ENCODE data around the gene FBXO17.

DNA sequence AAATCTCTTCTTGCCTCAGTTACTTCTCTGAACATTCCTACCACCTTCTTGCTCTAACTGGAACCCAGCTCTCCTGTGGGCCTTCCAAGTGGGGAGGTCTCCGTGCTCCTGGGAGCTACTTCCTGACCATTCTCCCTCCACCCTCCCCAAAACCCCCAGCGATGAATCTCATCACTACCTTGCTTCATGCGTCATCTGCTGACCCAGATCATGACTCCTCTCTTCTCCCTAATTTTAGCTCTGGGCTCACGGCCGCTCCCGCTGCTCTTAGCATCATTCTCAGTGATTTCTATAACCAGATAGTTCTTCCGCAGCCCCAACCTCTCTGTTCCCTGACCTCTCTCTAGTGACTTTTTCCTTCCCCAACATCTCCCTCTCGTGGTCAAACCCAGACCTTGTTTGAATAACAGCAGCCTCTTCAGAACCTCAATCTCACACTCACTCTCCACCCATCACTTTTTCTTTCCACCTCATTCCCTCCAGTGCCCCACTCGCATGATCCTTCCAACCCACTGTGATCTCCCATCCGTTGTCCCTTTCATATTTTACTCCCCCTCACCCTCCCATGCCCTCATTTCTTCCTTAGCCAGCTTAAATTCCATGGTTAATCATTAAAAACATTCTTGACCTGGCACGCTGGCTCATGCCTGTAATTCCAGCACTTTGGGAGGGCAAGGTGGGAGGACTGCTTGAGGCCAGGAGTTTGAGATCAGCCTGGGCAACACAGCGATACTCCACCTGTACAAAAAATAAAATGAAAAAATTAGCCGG lies 23.0 kb downstream of the FBXO17 start:
- TF ChIP-seq, protein P1, sequence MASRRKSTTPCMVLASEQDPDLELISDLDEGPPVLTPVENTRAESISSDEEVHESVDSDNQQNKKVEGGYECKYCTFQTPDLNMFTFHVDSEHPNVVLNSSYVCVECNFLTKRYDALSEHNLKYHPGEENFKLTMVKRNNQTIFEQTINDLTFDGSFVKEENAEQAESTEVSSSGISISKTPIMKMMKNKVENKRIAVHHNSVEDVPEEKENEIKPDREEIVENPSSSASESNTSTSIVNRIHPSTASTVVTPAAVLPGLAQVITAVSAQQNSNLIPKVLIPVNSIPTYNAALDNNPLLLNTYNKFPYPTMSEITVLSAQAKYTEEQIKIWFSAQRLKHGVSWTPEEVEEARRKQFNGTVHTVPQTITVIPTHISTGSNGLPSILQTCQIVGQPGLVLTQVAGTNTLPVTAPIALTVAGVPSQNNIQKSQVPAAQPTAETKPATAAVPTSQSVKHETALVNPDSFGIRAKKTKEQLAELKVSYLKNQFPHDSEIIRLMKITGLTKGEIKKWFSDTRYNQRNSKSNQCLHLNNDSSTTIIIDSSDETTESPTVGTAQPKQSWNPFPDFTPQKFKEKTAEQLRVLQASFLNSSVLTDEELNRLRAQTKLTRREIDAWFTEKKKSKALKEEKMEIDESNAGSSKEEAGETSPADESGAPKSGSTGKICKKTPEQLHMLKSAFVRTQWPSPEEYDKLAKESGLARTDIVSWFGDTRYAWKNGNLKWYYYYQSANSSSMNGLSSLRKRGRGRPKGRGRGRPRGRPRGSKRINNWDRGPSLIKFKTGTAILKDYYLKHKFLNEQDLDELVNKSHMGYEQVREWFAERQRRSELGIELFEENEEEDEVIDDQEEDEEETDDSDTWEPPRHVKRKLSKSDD (CRISPR knock-in tag; IDR thresholded peaks at IDR 0.05; ENCODE audit: low read depth): no peak
- TF ChIP-seq, protein P2, sequence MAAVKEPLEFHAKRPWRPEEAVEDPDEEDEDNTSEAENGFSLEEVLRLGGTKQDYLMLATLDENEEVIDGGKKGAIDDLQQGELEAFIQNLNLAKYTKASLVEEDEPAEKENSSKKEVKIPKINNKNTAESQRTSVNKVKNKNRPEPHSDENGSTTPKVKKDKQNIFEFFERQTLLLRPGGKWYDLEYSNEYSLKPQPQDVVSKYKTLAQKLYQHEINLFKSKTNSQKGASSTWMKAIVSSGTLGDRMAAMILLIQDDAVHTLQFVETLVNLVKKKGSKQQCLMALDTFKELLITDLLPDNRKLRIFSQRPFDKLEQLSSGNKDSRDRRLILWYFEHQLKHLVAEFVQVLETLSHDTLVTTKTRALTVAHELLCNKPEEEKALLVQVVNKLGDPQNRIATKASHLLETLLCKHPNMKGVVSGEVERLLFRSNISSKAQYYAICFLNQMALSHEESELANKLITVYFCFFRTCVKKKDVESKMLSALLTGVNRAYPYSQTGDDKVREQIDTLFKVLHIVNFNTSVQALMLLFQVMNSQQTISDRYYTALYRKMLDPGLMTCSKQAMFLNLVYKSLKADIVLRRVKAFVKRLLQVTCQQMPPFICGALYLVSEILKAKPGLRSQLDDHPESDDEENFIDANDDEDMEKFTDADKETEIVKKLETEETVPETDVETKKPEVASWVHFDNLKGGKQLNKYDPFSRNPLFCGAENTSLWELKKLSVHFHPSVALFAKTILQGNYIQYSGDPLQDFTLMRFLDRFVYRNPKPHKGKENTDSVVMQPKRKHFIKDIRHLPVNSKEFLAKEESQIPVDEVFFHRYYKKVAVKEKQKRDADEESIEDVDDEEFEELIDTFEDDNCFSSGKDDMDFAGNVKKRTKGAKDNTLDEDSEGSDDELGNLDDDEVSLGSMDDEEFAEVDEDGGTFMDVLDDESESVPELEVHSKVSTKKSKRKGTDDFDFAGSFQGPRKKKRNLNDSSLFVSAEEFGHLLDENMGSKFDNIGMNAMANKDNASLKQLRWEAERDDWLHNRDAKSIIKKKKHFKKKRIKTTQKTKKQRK (IDR thresholded peaks at IDR 0.05; ENCODE audit: low read length): no peak
- TF ChIP-seq TAF1 (CRISPR knock-in tag; IDR thresholded peaks at IDR 0.05) (no peak), TCF12 (IDR thresholded peaks at IDR 0.05) (no peak), TCF12 (CRISPR knock-in tag; IDR thresholded peaks at IDR 0.05) (no peak), HOXA7 (CRISPR knock-in tag; IDR thresholded peaks at IDR 0.05) (no peak), GABPA (IDR thresholded peaks at IDR 0.05; ENCODE audit: low read depth, low read length) (no peak), GABPA (CRISPR knock-in tag; IDR thresholded peaks at IDR 0.05; ENCODE audit: low read depth) (no peak), ZNF558 (CRISPR knock-in tag; IDR thresholded peaks at IDR 0.05; ENCODE audit: borderline replicate concordance) (no peak), SIN3A (IDR thresholded peaks at IDR 0.05; ENCODE audit: borderline replicate concordance, low read depth, low read length) (no peak)
- TF ChIP-seq, protein P3, sequence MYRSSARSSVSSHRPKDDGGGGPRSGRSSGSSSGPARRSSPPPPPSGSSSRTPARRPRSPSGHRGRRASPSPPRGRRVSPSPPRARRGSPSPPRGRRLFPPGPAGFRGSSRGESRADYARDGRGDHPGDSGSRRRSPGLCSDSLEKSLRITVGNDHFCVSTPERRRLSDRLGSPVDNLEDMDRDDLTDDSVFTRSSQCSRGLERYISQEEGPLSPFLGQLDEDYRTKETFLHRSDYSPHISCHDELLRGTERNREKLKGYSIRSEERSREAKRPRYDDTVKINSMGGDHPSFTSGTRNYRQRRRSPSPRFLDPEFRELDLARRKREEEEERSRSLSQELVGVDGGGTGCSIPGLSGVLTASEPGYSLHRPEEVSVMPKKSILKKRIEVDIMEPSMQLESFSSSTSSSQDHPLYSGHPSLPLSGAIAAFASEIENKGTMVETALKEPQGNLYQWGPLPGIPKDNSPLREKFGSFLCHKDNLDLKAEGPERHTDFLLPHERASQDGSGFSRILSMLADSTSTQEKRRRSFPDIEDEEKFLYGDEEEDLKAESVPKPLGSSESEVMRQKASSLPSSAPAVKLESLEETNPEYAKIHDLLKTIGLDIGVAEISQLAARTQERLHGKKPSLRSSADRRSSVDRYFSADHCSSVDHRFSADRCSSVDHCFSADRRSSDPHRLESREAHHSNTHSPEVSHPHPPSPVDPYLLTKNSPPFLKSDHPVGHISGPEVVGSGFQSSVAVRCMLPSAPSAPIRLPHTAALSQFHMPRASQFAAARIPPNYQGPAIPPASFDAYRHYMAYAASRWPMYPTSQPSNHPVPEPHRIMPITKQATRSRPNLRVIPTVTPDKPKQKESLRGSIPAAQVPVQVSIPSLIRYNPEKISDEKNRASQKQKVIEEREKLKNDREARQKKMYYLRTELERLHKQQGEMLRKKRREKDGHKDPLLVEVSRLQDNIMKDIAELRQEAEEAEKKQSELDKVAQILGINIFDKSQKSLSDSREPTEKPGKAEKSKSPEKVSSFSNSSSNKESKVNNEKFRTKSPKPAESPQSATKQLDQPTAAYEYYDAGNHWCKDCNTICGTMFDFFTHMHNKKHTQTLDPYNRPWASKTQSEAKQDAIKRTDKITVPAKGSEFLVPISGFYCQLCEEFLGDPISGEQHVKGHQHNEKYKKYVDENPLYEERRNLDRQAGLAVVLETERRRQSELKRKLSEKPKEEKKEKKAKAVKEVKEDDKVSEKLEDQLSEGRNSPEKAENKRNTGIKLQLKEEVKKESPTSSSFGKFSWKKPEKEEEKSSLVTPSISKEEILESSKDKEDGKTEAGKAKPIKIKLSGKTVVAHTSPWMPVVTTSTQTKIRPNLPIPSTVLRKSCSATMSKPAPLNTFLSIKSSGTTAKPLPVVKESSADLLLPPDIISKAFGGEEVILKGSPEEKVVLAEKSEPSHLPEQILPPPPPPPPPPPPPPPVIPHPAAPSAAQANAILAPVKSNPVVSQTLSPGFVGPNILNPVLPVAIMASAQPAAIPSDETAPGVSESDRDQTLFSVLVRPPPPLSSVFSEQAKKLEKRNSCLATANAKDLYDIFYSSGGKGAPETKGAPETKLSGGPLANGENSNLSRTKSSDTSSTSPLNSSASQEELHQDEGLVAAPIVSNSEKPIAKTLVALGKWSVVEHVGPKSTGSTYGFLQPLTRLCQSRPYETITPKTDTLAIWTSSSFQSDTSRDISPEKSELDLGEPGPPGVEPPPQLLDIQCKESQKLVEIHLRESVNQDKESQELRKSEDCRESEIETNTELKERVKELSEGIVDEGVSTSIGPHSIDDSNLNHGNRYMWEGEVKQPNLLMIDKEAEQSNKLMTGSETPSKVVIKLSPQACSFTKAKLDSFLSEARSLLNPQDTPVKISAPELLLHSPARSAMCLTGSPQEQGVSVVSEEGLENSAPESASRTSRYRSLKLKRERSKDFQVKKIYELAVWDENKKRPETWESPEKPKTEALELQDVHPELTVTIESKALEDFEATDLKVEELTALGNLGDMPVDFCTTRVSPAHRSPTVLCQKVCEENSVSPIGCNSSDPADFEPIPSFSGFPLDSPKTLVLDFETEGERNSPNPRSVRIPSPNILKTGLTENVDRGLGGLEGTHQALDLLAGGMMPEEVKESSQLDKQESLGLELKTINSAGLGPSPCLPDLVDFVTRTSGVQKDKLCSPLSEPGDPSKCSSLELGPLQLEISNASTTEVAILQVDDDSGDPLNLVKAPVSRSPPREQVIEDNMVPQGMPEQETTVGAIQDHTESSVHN (CRISPR knock-in tag; IDR thresholded peaks at IDR 0.05): no peak
